ENCODE data around the gene A4GALT.

DNA sequence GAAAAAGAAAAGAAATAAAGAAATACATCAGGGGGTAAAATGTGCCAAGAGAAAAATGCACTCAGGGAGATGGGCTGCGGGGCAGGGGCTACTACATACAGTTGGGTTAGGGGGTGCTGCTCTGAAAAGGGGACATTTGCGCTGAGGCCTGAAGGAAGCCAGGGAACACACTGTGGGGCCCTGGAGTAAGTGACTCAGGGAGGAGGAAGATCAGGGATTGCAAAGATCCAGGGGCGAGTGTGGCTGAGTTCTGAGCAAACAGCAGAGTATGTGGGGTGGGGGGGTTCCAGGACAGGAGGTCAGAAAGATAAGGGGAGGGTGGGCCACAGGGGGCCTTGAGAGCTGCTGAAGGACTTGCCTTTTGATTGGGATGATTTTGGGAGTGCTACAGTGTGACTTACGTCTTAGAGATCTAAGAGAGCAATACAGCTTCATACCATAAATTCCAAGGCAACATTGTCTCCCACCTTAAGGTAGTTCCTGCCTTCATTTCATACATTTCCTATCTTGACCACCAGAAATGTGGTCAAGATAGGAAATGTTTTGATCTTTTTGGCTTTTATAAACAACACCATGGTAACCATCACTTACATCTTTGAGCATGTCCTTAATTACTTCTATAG lies 5.8 kb downstream of the A4GALT start:
- no peak for TF ChIP-seq POLR2A (IDR thresholded peaks at IDR 0.05)
- TF ChIP-seq CTCF (IDR thresholded peaks at IDR 0.05) = no peak
